Astrocyte of the spinal cord (primary cell): Measurements from ENCODE around the gene HIVEP3.

Experiments
- DNase-seq: peaks from one replicate; pipeline ENCODE4 v3.0.0; 2011; ENCODE audit warnings: low read depth, low spot score
- H3K4me3 ChIP-seq: 2 replicates; pipeline ENCODE4 v1.5.1; 2011; ENCODE audit warnings: low read depth, mild to moderate bottlenecking, low read length, moderate library complexity
- in situ Hi-C: cut with HindIII; loops from 2 replicates; pipeline ENCODE4 v1.10.0; 2017; ENCODE audit warnings: low sequenced_read_pairs
- TF ChIP-seq, protein P1 (sequence below): IDR thresholded peaks from 2 replicates; pipeline ENCODE4 v1.5.1; 2012; ENCODE audit warnings: low read depth, mild to moderate bottlenecking, low read length, inconsistent platforms

Gene HIVEP3

DNA sequence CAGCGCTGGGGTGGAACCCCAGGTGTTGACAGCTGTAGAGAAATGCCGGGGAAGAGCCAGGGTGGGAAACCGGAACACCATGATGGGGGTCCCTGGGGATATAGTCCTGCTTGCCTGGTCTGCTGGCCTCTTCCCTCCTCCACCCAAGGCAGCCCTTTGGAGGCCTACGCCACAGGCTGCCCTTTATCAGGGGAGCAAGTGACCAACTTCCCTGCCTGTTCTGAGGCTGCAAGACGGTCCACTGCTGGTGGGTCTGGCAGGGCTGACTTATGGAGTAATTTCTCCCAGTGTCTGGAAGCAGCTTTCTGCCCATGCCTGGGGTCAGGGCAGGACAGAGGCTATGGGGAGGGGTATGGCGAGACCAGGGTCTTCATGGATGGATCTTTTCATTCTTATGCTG is 383.4 kb downstream of the HIVEP3 start:
- in situ Hi-C loops = no loop called here
- no peak overlapping the region for H3K4me3 ChIP-seq
- TF ChIP-seq, protein P1, sequence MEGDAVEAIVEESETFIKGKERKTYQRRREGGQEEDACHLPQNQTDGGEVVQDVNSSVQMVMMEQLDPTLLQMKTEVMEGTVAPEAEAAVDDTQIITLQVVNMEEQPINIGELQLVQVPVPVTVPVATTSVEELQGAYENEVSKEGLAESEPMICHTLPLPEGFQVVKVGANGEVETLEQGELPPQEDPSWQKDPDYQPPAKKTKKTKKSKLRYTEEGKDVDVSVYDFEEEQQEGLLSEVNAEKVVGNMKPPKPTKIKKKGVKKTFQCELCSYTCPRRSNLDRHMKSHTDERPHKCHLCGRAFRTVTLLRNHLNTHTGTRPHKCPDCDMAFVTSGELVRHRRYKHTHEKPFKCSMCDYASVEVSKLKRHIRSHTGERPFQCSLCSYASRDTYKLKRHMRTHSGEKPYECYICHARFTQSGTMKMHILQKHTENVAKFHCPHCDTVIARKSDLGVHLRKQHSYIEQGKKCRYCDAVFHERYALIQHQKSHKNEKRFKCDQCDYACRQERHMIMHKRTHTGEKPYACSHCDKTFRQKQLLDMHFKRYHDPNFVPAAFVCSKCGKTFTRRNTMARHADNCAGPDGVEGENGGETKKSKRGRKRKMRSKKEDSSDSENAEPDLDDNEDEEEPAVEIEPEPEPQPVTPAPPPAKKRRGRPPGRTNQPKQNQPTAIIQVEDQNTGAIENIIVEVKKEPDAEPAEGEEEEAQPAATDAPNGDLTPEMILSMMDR = no peak
- DNase-seq = no peak

DNA sequence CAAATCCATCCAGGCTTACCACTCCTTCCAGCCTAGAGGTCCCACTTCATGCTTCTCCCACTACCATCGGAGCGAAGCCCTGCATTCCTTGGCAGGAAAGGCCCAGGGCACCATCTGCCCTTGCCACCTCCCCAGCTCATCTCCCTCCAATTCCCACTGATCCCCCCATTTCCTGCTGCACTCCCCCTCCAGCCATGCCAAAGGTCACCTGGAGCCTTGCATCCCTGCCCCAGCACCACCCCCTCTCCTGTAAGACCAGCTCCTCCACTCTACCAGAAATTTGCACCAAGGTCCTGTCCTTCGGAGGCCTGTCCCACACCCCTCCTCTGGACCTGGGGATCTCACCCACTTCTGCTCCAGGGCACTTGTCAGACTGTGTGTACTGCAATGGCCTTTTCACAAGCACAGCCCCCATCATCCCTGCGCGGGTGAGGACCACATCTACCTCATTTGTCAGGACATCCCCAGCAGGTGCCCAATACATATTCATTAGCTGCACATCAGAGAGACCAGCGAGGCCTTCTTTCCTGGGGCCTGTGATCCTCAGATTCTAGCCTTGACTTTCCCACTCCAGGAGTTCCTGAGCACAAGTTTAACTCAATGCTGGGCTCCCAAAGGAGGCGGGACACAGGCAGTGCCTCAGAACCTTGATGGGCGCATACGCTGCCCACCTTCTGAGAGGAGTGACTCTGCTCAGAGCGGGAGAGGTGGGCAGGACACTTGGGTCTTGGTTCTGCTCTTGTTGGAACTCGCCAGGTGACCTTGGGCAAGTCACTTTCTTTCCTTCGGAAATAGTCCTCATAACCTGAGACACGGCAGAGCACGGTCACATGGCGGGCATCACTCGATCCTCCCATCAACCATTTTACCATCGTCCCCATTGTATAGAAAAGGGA is 384.3 kb downstream of the HIVEP3 start:
- H3K4me3 ChIP-seq = no peak overlapping the region
- in situ Hi-C loops = no loop called here
- TF ChIP-seq, protein P1 = no peak
- DNase-seq = no peak

DNA sequence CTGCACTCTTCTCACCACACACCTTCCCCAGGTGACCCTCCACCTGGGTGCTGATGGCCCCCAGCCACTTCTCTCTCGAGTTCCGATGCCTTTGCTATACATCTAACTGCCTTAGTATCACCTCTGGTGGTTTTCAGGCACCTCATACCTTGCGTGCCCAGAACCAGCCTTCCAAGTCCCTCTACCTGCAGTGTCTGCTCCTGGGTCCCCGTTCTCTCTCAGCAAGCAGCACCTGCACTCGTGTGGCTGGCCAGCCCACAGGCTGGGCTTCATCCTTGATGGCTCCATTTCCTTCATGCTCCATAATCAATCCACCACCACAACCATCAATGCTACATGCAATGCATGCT is 385.0 kb downstream of the HIVEP3 start:
- in situ Hi-C loops = no loop called here
- H3K4me3 ChIP-seq = no peak overlapping the region
- no peak for DNase-seq
- TF ChIP-seq, protein P1 = no peak

DNA sequence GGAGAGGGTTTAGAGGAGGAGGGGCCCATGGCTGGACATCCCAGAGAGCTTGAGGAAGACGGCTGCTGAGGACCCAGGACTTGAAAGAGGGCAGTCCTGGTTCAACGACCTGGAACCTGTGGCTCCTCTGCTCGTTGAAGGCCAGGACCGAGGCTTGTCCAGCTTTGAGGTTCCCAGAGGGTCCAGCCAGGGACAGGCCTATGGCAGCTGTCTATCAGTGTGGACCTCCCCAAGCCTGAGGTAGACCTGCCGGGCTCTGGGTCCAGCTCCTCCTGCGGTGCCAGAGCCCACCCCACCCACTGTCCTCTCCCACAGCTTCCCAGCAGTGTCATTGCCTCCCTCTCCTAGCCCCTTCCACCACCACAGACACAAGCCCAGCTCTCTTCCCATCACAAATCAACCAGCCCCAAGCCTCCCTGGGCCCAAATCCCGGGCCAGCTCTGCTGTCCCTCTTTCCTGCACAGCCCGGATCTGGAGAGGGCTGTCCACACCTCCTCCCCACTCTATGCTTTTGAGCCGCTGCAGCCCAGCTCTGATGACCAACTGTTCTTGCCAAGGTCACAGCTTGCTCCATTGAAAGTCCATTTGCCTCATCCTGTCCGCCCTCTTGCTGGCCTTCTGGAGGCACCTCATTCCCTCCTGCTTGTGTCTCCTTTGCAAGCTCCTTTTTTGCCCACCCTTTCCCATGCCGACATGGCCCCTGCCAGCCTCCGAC is 385.5 kb downstream of the HIVEP3 start:
- no peak for DNase-seq
- TF ChIP-seq, protein P1 = no peak
- H3K4me3 ChIP-seq = no peak overlapping the region
- in situ Hi-C loops = no loop called here

DNA sequence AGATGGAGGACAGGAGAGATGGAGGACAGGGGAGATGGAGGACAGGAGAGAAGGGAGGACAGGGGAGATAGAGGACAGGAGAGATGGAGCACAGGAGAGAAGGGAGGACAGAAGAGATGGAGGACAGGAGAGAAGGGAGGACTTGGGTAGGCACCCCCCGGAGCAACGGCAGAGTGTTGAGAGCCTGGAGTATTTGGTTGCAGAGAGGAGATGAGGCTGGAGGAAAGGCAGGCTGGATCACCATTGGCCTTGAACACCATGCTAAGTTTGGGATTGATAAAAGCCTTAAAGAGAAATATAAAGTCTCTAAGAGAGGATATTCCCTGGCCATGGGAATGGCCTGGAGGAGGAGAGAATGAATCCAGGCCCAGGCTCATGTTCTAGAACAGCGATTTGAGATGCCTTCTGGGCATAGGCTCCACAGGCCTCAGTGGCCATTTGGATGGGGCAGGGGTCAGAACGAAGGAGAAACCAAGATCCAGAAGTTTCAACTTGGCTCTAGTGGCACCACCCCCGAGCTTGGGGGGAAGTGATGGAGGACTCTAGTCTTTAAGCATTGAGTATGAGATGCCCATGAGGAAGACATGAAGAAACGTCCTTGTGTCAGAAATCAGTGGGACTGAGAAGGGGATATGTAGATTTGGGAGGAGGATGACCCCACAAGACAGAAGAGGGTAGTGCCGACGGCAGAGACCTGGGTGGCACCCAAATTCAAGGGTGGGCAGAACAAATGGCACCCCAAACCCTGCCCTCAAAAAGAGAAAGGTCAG is 386.3 kb downstream of the HIVEP3 start:
- DNase-seq = no peak
- in situ Hi-C loops = no loop called here
- TF ChIP-seq, protein P1 = no peak
- no peak overlapping the region for H3K4me3 ChIP-seq

DNA sequence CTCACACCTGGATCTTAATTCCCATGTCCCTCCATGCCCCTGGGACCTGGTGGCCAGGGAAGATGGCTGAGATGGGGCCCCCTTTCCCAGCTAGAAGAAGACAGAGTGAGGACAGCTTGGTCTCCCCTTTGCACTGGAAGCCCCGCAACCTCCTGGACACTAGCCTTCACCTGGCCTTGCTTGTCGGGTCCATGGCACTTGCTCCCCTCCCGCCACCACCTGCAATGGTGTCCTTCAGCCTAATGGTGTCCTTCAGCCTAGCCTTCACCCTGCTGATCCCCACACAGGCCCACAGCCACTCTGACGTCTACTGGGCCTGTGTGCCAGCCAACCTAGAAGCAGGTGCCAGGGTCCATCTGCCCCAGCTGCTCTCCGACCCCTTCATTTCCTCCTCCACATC is 388.3 kb downstream of the HIVEP3 start:
- TF ChIP-seq, protein P1 = no peak
- no peak for DNase-seq
- in situ Hi-C loops = no loop called here
- H3K4me3 ChIP-seq = no peak overlapping the region
